Activated T-helper 17 cell treated with anti-CD3 and anti-CD28 coated beads, Interleukin-2, amount 50 U/mL, for 72 hours (primary cell): ENCODE results near the gene FLT4. TPM values are rescaled to one million over a fixed set of nuclear protein-coding genes. Genes with fewer than 3 reads are reported as not detected.

Source experiments
- ATAC-seq: fragments of 150-1000 bp; cut with Tn5 transposase; replicated peaks from 2 replicates; pipeline ENCODE4 v1.10.0; 2021; ENCODE audit warnings: mild to moderate bottlenecking, moderate library complexity
- H3K27ac Mint-ChIP-seq: one replicate; pipeline ENCODE4 v1.8.0; 2022; ENCODE audit warnings: mixed read lengths
- H3K27me3 Mint-ChIP-seq: one replicate; pipeline ENCODE4 v1.8.0; 2022; ENCODE audit warnings: mixed read lengths
- H3K36me3 Mint-ChIP-seq: one replicate; pipeline ENCODE4 v1.8.0; 2022; ENCODE audit warnings: low read depth, mild to moderate bottlenecking, mixed read lengths
- H3K4me1 Mint-ChIP-seq: one replicate; pipeline ENCODE4 v1.8.0; 2022; ENCODE audit warnings: mixed read lengths
- H3K4me3 Mint-ChIP-seq: one replicate; pipeline ENCODE4 v1.8.0; 2022; ENCODE audit warnings: mild to moderate bottlenecking, mixed read lengths
- H3K9me3 Mint-ChIP-seq: one replicate; pipeline ENCODE4 v1.8.0; 2022; ENCODE audit warnings: mixed read lengths
- total RNA-seq, 2 donors: library from RNA; stranded (reverse); gene quantifications; one replicate each; pipeline ENCODE4 v1.2.3, GENCODE V29; 2022

FLT4 gene
- total RNA-seq, 2 donors from 2014 or later, result 0.34 to 0.56 TPM

DNA sequence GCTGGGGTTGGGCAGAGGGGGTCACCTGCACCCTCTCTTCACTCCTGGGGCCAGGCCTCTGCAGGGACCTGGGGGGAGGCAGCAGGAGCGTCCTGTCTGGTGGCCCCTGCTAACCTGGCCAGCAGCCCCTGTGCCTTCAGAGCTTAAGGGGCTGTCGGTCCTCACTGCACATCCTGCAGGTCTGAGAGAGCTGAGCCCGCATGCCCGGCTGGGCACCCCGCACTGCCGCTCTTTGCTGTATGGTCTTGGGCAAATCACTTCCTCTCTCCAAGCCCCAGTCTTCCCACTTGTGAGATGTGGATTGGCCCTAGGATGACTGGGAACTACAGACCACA lies 7.9 kb downstream of the FLT4 start:
- no peaks in the 10 kb centered on the region for H3K36me3 Mint-ChIP-seq
- H3K27ac Mint-ChIP-seq, result no peak overlapping the region
- no peak overlapping the region for H3K4me3 Mint-ChIP-seq
- H3K27me3 Mint-ChIP-seq, result no peaks in the 10 kb centered on the region
- H3K4me1 Mint-ChIP-seq, result no peaks in the 10 kb centered on the region
- no peak for ATAC-seq
- H3K9me3 Mint-ChIP-seq, result no peaks in the 10 kb centered on the region

DNA sequence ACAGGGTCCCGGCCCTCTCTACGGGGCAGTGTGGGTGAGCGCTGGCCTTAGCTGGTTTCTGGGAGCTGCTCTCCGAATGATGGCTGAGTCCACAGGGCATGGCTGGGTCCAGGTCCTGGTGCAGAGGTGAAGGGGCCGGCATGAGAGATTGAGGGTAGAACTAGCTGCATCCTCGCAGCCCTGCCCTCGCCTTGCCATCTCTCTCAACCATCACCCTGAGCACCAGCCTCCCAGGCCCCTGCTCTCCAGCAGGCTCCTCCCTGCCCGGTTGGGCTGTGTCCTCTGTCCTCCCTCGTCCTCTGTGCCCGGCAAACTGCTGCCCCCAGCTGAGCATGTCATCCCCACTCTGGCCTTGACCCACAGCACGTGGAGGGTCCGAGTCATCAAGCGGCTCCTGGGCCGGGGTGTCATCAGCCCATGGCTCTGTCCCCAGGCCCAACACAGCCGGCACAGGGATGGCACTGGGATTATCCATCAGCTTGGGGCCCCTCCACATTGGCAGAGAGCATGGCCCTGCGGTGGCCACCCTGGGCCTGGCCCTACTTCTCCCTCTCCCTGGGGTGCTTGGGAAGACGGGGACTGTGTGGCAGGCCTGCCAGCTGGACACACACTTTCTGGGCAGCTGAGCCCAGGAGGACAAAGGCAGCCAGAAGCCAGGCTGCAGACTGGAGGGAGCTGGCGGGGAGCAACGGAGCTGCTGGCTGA lies 8.4 kb downstream of the FLT4 start:
- Mint-ChIP-seq H3K27ac (no peak overlapping the region), H3K27me3 (no peaks in the 10 kb centered on the region), H3K36me3 (no peaks in the 10 kb centered on the region), H3K4me1 (no peaks in the 10 kb centered on the region), H3K4me3 (no peak overlapping the region), H3K9me3 (no peaks in the 10 kb centered on the region)
- no peak for ATAC-seq

DNA sequence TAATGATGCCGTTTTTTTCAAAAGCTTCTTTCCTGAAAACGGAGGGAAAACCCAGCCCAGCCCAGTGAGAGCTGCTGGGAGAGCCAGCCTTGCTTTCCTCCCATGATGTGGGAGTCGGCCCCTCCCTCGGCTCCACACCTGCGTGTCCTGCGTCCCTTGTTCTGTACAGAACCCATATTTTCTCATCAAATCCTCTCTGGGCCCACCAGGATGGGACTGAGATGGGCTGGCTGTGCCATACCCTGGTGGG lies 8.9 kb downstream of the FLT4 start:
- no peak for ATAC-seq
- Mint-ChIP-seq H3K27ac (no peak overlapping the region), H3K9me3 (no peaks in the 10 kb centered on the region), H3K4me1 (no peaks in the 10 kb centered on the region), H3K4me3 (no peak overlapping the region), H3K36me3 (no peaks in the 10 kb centered on the region), H3K27me3 (no peaks in the 10 kb centered on the region)

DNA sequence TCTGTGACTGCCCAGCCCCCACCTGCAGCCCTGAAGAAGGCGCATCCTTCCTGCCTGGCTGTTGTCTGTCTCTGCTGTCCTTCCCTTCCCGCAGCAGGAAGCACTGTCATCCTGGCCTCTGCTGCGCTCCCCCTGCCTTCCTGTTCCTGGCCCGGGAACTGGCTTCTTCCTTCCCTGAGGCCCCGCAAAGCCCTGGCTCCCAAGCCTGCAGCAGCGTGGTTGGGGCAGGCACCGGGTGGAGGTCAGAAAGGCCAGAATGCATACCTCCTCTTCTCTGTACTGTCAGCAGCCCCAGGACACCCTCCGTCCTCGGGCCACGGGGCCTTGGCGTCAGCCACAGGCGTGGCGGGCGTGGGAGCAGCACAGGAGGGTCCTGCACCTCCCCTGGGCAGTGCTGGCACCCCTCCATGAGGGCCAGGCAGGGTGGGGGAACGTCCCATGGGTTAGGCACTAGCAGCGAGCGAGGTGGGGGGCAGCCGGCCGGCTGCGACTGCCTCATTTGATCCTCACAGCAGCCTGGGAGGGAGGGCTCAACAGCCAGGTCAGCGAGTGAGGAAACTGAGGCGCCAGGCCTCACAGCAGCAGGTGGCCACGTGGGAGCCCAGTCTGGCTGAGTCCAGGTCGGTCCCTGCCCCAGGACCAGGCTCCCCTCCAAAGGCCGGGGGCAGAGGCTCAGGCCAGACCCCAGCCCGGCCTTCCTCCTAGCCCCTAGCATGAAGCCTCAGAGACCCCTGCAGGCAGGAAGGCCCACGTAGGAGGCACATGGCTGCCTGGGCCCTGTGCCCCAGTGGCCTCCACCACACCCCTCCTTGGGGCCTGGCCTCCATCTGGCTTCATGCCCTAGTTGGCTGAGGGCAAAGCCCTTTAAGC lies 9.4 kb downstream of the FLT4 start:
- Mint-ChIP-seq H3K4me1 (no peaks in the 10 kb centered on the region), H3K36me3 (no peaks in the 10 kb centered on the region), H3K27me3 (no peaks in the 10 kb centered on the region), H3K4me3 (no peak overlapping the region), H3K27ac (no peak overlapping the region), H3K9me3 (no peaks in the 10 kb centered on the region)
- no peak for ATAC-seq

DNA sequence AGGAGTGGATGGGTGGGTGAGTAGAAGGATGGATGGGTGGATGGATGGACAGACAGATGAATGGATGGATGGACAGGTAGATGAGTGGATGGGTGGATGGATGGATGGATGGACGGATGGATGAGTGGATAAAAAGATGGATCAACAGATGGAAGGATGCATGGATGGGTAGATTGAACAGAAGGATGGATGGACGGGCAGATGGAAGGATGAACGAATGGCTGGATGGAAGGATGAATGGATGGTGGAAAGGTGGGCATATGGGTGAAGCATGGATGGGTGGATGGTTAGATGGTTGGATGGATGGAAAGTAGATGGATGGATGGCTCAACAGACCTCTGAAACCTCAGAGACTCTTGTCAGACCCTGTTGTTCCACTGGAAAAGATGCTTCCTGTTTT lies 10.1 kb downstream of the FLT4 start:
- H3K9me3 Mint-ChIP-seq, result no peaks in the 10 kb centered on the region
- H3K27ac Mint-ChIP-seq, result no peak overlapping the region
- no peak for ATAC-seq
- no peaks in the 10 kb centered on the region for H3K36me3 Mint-ChIP-seq
- H3K4me1 Mint-ChIP-seq, result no peaks in the 10 kb centered on the region
- H3K27me3 Mint-ChIP-seq, result no peaks in the 10 kb centered on the region
- no peak overlapping the region for H3K4me3 Mint-ChIP-seq

DNA sequence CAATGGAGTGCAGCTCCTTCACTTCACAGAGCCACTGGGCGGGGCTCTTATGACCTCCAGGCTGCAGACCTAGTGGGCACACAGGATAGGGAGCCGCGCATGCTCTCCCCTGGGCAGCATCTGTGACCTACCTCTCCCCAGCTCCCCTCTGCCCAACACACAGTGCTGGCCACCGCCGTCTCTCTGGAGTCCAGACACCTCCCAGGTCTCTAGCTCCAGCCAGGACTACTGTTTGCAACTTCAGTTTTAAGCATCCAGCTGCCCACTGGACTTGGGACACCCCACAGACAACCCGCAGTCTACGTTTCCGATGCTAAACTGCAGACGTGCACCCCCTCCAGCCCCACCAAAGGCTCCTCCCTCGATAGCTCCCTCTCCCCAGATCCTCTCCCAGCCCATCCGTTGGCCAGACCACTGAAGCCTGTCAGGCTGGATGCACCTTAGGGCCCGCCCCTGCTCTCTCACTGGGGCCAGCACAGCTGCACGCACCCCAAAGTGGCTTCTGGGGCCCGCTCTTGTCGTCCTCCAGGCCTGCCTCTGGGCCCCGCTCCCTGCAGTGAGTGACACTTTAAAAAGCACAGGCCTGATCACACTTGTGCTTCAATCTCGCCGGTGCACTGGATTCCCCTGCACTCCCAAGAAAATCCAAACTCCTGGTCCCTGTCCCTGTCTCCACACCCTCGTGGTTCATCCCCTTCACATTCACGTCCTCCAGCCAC lies 11.3 kb downstream of the FLT4 start:
- ATAC-seq, result no peak
- Mint-ChIP-seq H3K4me3 (no peak overlapping the region), H3K9me3 (no peaks in the 10 kb centered on the region), H3K36me3 (no peaks in the 10 kb centered on the region), H3K27me3 (no peaks in the 10 kb centered on the region), H3K4me1 (no peaks in the 10 kb centered on the region), H3K27ac (no peak overlapping the region)

DNA sequence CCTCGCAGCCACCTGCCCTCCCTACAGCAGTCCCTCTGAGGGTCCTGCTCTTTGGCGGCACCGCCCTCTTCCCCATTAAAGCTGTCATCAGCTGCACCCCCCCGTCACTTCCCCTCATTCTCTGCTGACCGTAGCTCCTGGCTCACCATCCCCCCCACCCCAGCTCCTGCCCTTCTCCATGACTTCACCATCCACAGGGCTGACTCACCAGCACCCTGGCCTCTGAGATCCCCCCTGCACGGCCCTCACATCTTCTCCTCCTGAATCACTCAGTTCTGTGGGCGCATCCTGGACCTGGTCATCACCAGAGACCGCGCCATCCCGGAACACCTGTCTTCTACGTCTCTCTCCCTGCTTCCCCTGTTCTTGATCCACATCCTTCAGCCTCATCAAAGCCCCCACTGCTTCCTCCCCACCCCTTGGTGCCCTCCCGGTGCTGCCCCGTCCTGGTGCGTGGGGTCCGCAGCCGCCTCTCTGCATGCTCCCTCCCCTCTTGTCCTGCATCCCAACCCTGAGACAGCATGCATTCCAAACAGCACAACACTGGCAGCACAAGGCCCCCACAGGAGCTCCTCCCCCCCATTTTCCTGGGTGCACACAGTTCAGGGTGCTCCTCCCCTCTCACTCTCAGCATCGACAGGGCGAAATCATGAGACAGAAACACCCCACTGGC lies 12.9 kb downstream of the FLT4 start:
- H3K27ac Mint-ChIP-seq, result no peak overlapping the region
- no peaks in the 10 kb centered on the region for H3K36me3 Mint-ChIP-seq
- ATAC-seq, result no peak
- H3K4me3 Mint-ChIP-seq, result no peak overlapping the region
- no peaks in the 10 kb centered on the region for H3K9me3 Mint-ChIP-seq
- H3K4me1 Mint-ChIP-seq, result no peaks in the 10 kb centered on the region
- H3K27me3 Mint-ChIP-seq, result no peaks in the 10 kb centered on the region

DNA sequence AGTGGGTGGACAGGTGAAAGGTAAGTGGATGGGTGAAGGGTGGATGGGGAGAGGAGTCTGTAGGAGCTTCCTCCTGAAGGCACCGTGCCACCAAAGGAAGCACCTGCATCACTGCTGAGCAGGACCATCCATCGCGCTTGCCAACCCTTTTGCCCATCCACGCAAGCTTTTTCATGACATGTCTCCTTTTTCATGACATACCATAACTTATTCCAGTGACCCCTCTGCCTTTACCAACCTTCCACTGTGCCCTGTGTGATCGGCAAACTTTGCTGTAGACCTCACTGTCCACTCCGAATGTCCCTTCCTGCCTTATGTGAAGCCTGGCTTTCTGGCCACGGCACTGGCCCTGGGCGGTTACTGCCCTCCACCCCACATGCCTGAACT lies 13.4 kb downstream of the FLT4 start:
- Mint-ChIP-seq H3K36me3 (no peaks in the 10 kb centered on the region), H3K27me3 (no peaks in the 10 kb centered on the region), H3K9me3 (no peaks in the 10 kb centered on the region), H3K27ac (no peak overlapping the region), H3K4me3 (no peak overlapping the region), H3K4me1 (no peaks in the 10 kb centered on the region)
- ATAC-seq, result no peak

DNA sequence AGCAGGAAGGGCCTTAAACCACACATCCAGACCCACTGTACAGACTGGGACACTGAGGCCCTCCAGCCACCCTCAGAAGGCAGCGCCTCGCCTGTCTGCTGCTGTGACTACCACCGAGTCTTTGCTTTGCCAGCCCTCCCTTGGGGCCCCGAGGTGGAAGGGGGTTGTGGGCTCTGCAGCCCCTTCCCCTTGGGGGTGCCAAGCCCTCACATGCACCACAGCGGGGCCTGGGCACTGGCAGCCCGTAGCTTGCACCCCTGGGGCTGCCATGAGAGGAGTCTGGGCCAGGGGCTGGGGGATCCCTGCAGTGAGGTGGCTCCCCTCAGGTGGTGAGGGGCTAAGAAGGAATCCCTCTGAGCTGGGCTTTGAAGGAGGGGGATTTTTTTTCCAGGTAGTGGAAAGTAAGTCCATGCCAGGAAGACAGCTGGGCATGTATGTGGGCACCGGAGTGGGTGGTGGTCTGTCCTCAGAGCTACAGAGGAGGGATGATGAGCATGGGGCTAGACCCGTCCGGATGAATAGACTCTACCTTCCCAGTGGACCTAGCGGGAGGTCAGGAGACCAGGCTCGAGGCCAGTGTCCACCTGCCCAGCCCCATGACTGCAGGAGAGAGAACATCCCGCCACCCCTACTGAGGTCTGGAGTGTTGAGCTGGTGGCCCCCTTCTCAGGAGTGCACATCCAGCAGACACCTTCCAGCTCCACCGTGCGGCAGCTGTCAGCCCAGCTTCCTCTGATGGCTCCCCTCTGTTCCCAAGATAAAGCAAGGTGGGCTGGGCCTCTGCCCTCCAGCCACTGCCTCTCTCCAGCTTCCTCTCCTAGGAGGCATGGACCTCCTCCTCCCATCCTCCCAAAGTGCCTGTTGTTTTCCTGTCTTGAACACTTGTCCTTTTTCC lies 15.9 kb downstream of the FLT4 start:
- H3K9me3 Mint-ChIP-seq, result no peaks in the 10 kb centered on the region
- H3K27me3 Mint-ChIP-seq, result no peaks in the 10 kb centered on the region
- H3K4me1 Mint-ChIP-seq, result no peaks in the 10 kb centered on the region
- no peak overlapping the region for H3K4me3 Mint-ChIP-seq
- H3K27ac Mint-ChIP-seq, result no peak overlapping the region
- no peaks in the 10 kb centered on the region for H3K36me3 Mint-ChIP-seq
- no peak for ATAC-seq

DNA sequence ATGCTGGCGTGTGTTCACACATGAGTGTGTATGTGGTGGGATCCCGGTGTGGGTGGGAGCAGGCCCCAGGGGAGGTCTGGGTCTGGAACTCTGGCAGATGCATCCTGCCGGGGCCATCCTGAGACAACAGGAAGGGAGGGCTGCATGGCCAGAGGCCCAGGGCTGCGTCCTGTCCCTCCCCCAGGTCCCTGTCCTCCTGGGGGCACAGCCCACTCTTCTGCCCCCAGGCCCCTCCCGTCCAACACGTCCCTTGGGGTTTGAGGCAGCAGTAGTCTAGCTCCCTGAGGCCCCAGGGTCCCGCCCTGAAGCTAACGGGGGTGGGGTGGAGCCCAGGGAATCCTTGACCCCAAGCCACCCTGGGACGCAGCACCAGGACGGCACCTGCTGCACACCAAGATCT lies 16.6 kb downstream of the FLT4 start:
- no peak overlapping the region for H3K27ac Mint-ChIP-seq
- ATAC-seq, result no peak
- H3K27me3 Mint-ChIP-seq, result no peaks in the 10 kb centered on the region
- no peaks in the 10 kb centered on the region for H3K9me3 Mint-ChIP-seq
- no peaks in the 10 kb centered on the region for H3K36me3 Mint-ChIP-seq
- H3K4me3 Mint-ChIP-seq, result no peak overlapping the region
- no peaks in the 10 kb centered on the region for H3K4me1 Mint-ChIP-seq

DNA sequence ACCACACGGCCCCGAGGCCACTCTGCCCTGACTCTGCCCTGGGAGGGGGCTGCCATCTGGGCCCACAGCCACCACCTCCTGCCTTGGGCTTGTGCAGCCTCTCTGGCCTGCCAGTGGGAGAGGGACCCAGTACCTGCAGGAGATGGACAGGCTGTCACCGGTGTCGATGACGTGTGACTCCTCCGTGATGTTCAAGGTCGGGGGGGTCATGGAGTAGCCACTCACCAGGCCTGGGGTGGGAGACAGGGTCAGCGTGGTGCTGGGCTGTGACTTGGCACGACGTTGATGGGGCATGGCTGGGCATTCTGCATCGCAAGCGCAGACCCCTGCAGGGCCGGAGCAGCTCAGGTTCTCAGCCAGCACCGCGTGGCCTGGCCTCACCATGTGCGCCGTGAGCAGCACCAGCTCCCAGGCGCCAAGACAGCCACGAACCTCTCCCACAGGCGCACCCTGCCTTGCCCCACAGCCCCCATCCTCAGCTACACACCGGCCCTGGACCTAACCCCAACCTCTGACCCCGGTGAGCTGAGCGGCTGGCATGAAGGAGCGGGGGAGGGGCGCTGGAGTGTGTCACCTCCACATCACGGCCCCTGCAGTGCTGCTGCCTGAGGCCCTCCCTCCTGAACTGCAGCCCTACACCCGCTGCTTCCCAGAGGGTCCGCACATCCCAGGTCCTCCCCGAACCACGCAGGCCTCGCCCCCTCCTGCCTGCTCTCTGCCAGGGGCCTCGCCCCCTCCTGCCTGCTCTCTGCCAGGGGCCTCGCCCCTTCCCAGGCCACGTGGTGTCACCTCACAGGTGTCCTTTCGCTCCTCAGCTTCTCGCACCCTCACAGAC lies 17.6 kb downstream of the FLT4 start:
- Mint-ChIP-seq H3K4me3 (no peak overlapping the region), H3K36me3 (no peaks in the 10 kb centered on the region), H3K9me3 (no peaks in the 10 kb centered on the region), H3K4me1 (no peaks in the 10 kb centered on the region), H3K27me3 (no peaks in the 10 kb centered on the region), H3K27ac (no peak overlapping the region)
- ATAC-seq, result no peak

DNA sequence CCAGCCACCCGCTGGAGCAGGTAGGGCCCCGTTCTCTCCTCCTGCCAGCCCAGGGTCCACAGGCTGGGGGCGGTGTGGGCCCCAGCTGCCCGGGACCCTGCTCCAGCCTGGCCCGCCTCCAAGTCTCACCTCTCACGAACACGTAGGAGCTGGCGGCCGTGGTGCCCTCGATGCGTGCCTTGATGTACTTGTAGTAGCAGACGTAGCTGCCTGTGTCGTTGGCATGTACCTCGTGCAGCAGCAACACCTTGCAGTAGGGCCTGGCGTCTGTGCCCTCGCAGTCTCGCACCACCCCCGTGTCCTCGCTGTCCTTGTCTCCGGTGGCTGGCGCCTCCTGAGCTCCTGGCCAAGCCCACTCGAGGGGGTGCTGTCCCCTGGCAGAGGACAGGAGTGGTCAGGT lies 19.0 kb downstream of the FLT4 start:
- Mint-ChIP-seq H3K36me3 (no peaks in the 10 kb centered on the region), H3K27me3 (no peaks in the 10 kb centered on the region)

DNA sequence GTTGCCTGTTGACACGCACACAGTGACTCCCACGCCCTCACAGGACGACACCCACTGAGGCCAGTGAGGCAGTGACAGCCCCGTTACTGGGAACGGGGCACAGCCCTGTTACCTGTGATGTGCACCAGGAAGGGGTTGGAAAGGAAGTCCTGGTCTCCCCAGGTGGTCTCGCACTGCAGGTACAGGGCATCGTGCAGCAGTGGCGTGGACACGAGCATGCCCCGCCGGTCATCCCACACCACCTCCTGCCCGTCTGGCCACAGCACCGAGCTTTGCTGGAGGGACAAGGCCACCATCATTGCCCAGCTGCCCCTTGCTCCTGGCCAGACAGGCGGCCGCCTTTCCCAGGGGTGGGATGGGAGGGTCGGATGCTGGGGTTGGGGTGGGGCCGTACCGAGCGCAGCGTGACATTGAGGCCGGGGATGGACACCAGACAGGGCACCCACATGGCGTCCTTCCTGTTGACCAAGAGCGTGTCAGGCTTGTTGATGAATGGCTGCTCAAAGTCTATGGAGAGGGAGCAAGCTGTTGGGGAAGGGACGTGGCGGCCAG lies 19.5 kb downstream of the FLT4 start:
- no peaks in the 10 kb centered on the region for H3K4me1 Mint-ChIP-seq
- ATAC-seq, result no peak
- H3K4me3 Mint-ChIP-seq, result no peak overlapping the region
- H3K27ac Mint-ChIP-seq, result no peak overlapping the region
- no peaks in the 10 kb centered on the region for H3K9me3 Mint-ChIP-seq
- H3K36me3 Mint-ChIP-seq, result no peaks in the 10 kb centered on the region
- no peaks in the 10 kb centered on the region for H3K27me3 Mint-ChIP-seq

More for the DNA sequence above, 19.0 kb downstream of the FLT4 start:
- H3K4me1 Mint-ChIP-seq, result no peaks in the 10 kb centered on the region
- no peak overlapping the region for H3K4me3 Mint-ChIP-seq
- no peaks in the 10 kb centered on the region for H3K9me3 Mint-ChIP-seq
- H3K27ac Mint-ChIP-seq, result no peak overlapping the region
- no peak for ATAC-seq
